Stimulated activated CD8-positive, alpha-beta memory T cell treated with anti-CD3 and anti-CD28 coated beads, Interleukin-4, amount 100 ng/mL, for 1 hour (primary cell): ENCODE measurements around the gene RIMS3.
"Not testable (repeated sequence)": the region's sequence is repeated elsewhere in the genome, so short reads cannot be mapped to it uniquely, and the experiment has no call there.

Experiments
- DNase-seq, 2 donors: peaks; one replicate each; pipeline ENCODE4 v3.0.0-alpha.2; 2020; ENCODE audit warnings: low read depth in 2 of 2, low spot score in 1 of 2

RIMS3 gene

DNA sequence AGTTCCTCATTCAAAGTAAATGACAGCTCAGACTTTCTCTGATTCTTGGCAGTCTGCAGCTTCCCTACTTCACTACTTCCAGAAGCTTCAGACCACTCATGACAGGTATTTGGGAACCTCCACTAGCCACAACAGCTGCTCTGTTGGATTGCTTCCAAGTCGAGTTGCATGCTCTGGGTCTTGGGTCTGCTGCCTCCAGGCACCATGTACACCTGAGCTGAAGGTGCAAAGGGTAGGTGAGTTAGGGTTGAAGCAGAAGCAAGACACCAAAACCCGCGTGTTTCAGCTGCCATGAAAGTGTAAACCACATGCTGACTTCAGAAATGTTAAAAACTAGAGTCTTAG is 71.3 kb downstream of the RIMS3 start:
- no peak for DNase-seq

DNA sequence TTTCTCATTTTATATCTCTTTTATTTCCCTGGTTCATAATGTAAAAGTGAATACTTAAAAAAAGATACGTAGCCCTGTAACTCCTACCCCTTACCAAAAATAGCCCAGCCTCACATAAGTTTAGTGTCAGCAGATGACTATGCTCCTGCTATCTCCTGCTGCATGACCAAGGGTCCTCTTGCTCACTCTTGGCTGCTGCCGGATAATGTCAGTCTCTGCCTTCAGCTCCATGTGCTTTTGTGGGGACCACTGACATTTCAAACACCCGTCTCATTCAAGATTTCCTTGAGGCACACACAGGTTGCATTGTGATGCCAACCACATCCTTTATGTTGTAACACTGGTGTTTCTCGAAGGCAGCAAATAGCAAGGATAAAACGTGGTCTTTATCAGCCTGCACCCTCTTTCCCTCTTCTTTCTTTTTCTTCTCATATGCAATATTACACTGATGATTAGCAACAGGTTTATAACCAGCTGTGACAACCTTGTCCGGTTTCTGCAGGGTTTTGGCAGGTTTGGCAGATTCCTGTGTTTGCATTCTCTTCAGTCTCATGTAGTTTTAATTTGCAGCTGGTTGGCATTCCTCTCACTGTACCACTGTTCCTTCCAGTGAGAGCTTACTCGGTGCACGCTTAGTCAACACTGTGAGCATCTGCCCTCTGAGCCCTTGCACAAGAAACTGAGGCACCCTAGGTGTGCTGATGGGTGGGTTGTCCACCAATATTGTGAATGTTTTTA is 71.9 kb downstream of the RIMS3 start:
- no peak for DNase-seq

DNA sequence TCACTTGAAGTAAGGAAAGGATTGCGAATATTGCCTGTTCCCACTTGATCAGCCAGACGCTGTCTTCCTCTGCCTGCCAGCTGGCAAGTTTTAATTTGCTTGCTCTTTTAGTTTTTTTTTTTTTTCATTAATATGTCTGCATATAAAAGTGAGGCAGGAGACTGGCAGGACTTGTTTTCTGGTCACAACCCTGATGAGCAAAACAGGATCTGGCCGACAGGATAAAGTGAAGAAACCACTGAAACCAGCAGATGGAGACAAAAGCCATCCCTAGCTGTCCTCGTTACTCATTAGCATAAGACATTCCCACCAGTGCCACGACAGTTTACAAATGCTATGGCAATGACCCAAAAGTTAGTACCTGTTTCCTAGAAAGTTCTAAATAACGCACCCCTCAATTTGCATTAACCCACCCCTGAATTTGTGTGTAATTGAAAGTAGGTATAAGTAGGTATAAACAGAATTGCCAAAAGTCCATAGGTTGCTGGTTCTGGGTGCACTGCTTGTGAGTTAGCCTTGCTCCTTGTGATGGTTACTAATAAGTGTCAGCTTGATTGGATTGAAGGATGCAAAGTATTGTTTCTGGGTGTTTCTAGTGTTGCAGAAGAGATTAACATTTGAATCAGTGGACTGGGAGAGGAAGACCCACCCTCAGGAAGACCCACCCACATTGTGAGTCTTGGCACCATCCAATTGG is 73.2 kb downstream of the RIMS3 start:
- DNase-seq, result no peak

DNA sequence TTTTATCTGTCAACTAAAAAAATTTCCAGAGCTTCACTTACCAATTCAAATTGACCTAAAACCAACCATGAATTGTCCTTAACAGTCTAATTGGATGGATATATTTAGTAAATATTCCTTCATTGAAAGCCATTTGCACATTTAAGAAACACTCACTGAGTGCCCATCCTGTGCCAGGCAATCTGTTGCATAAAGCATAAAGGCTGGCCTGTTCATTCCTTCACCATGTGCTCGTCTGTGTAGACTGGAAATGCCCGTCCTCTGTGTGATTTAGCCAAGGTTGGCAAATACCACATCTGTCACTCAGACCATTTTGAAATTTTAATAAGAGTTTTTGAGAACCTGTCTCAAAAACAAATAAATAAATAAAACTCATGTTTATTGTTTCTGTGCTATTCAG is 76.9 kb downstream of the RIMS3 start:
- no peak for DNase-seq

DNA sequence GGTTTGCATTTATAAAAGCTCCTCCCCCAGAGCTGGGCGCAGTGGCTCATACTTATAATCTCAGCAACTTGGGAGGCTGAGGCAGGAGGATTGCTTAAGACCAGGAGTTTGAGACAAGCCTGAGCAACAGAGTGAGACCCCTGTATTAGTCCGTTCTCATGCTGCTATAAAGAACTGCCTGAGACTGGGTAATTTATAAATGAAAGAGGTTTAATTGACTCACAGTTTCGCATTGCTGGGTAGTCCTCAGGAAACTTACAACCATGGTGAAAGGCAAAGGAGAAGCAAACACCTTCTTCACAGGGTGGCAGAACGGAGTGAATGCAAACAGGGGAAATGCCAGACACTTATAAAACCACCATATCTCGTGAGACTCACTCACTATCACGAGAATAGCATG is 81.5 kb downstream of the RIMS3 start:
- DNase-seq, result no peak

DNA sequence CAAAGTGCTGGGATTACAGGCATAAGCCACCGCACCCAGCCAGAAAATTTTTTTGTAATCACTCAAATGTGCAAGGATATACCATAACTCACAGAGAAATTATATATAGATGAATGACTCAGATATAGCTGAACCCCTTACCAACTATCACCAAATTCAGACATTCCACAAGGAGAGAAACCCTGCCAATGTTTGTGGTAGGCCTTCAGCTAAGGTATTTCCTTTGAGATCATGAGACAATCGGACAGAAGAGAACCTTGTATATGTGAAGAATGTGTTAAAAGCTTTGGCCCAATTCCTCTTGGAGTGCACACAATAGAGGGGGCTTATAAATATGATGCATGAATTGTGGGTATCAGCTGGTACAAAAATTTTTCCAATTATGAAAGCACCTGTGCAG is 83.4 kb downstream of the RIMS3 start:
- no peak for DNase-seq

DNA sequence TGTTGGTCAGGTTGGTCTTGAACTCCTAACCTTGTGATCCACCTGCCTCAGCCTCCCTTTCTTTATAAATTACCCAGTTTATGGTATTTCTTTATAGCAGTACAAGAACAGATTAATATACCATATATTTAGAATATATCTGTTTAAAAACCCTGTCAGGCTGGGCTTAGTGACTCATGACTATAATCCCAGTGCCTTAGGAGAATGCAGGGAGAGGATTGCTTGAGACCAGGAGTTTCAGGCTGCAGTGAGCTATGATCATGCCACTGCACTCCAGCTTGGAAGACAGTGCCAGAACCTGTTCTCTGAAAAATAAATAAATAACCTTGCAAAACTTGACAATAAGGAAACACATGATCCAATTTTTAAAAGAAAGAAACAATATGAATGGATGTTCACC is 90.1 kb downstream of the RIMS3 start:
- DNase-seq, result no peak

DNA sequence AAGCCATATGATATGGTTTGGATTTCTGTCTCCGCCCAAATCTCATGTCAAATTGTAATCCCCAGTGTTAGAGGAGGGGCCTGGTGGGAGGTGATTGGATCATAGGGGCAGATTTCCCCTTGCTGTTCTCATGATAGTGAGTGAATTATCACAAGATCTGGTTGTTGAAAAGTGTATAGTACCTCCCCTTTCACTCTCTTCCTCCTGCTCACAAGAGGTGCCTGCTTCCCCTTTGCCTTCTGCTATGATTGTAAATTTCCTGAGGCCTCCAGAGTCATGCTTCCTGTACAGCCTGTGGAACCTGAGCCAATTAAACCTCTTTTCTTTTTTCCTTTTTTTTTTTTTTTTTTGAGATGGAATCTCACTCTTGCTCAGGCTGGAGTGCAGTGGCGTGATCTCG is 90.7 kb downstream of the RIMS3 start:
- not testable (repeated sequence) for DNase-seq
